ENCODE data around the gene TP53RK. TPM values are rescaled to one million over a fixed set of nuclear protein-coding genes. Genes with fewer than 3 reads are reported as not detected.

Gene TP53RK
- polyA plus RNA-seq, 1 of the 3 experiments (the other 2 are of a cell fraction) = 5.5 TPM

GRCh38 chr20:46691196-46691595, 2.0 kb upstream of the TP53RK start:
- Histone ChIP-seq H3K4me1 (ENCODE audit: control insufficient read depth in 1 of 2, insufficient read depth in 2 of 2, low read depth in 1 of 2, low read length in 1 of 2) (peaks cover 4 to 12% of the 10 kb centered on the region in 2 experiments; a peak in 3 of 4 replicates), H3K9ac (no peak overlapping the region), H3K79me2 (ENCODE audit: insufficient read depth) (peaks cover 26% of the 10 kb centered on the region), H3K4me3 (ENCODE audit: low read depth in 2 of 2, low read length in 1 of 2) (no peak overlapping the region), H3K27ac (ENCODE audit: low read depth in 2 of 2, low read length in 1 of 2) (no peak overlapping the region), H3K36me3 (replicated peaks in 1 of 2; ENCODE audit: control insufficient read depth in 1 of 2, insufficient read depth in 2 of 2, low read length in 1 of 2) (peaks cover 6 to 7% of the 10 kb centered on the region in 2 experiments), H4K20me1 (ENCODE audit: insufficient read depth) (0 out of 2 replicates have a peak, but pooled peaks cover 3% of the 10 kb centered on the region), H3K9me3 (no peaks in the 10 kb centered on the region), H3K9me2 (no peaks in the 10 kb centered on the region), H3K27me3 (ENCODE audit: insufficient read depth) (no peaks in the 10 kb centered on the region), H3K4me2 (no peak overlapping the region), H2AFZ (ENCODE audit: low read depth) (no peak overlapping the region), H3F3A (replicated peaks; ENCODE audit: insufficient read depth) (peaks cover 4% of the 10 kb centered on the region)
- 65% methylated on average over 4 of the region's 4 CpGs for WGBS (ENCODE audit: low lambda C conversion rate)
- TF ChIP-seq, protein P1, sequence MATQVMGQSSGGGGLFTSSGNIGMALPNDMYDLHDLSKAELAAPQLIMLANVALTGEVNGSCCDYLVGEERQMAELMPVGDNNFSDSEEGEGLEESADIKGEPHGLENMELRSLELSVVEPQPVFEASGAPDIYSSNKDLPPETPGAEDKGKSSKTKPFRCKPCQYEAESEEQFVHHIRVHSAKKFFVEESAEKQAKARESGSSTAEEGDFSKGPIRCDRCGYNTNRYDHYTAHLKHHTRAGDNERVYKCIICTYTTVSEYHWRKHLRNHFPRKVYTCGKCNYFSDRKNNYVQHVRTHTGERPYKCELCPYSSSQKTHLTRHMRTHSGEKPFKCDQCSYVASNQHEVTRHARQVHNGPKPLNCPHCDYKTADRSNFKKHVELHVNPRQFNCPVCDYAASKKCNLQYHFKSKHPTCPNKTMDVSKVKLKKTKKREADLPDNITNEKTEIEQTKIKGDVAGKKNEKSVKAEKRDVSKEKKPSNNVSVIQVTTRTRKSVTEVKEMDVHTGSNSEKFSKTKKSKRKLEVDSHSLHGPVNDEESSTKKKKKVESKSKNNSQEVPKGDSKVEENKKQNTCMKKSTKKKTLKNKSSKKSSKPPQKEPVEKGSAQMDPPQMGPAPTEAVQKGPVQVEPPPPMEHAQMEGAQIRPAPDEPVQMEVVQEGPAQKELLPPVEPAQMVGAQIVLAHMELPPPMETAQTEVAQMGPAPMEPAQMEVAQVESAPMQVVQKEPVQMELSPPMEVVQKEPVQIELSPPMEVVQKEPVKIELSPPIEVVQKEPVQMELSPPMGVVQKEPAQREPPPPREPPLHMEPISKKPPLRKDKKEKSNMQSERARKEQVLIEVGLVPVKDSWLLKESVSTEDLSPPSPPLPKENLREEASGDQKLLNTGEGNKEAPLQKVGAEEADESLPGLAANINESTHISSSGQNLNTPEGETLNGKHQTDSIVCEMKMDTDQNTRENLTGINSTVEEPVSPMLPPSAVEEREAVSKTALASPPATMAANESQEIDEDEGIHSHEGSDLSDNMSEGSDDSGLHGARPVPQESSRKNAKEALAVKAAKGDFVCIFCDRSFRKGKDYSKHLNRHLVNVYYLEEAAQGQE (IDR thresholded peaks at IDR 0.05; ENCODE audit: low read depth, low read length) = no peak
- no peak for TF ChIP-seq IRF3 (IDR thresholded peaks at IDR 0.05; ENCODE audit: low read depth, low read length)
- no peak for TF ChIP-seq RCOR1 (IDR thresholded peaks at IDR 0.05; ENCODE audit: low read length)
- TF ChIP-seq, protein P2, sequence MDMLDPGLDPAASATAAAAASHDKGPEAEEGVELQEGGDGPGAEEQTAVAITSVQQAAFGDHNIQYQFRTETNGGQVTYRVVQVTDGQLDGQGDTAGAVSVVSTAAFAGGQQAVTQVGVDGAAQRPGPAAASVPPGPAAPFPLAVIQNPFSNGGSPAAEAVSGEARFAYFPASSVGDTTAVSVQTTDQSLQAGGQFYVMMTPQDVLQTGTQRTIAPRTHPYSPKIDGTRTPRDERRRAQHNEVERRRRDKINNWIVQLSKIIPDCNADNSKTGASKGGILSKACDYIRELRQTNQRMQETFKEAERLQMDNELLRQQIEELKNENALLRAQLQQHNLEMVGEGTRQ (IDR thresholded peaks at IDR 0.05; ENCODE audit: borderline replicate concordance, low read depth, low read length) = no peak
- no peak for TF ChIP-seq FOXJ3 (CRISPR knock-in tag; IDR thresholded peaks at IDR 0.05)
- no peak for TF ChIP-seq MEF2A (IDR thresholded peaks at IDR 0.05; ENCODE audit: borderline replicate concordance, low read depth)
- no peak for TF ChIP-seq PBX3 (IDR thresholded peaks at IDR 0.05)
- POLR2A ChIA-PET = no interaction called here
- no peak for DNase-seq
- CTCF ChIA-PET = interaction anchor here (3.4 kb wide), 1 partner anchor 170 kb away, joined by 12 read pairs; no protein-coding TSS in a partner anchor
